GM12878 (cell line): Measurements from ENCODE around the gene UNC13D. TPM values are rescaled to one million over a fixed set of nuclear protein-coding genes. Genes with fewer than 3 reads are reported as not detected.

Experiments
- ATF7 ChIP-seq: fragments of 450-650 bp; IDR thresholded peaks from 2 replicates; pipeline ENCODE4 v1.6.1; 2016; ENCODE audit warnings: low read depth, mild to moderate bottlenecking
- CBX5 ChIP-seq: sonication (generic); IDR thresholded peaks from 2 replicates; pipeline ENCODE4 v1.6.1; 2016; ENCODE audit warnings: low read depth, moderate library complexity, mild to moderate bottlenecking, inconsistent platforms
- CREM ChIP-seq: IDR thresholded peaks from 2 replicates; pipeline ENCODE4 v1.6.1; 2014; ENCODE audit warnings: antibody characterized with exemption, low read depth
- ESRRA ChIP-seq: IDR thresholded peaks from 2 replicates; pipeline ENCODE4 v1.6.1; 2012; ENCODE audit warnings: mild to moderate bottlenecking, low read length, improper control_type of control experiment
- ETV6 ChIP-seq, 2 experiments: fragments of 450-650 bp in 1 of 2; IDR thresholded peaks in 1 of 2; conservative IDR thresholded peaks in 1 of 2; 2 replicates each; pipeline ENCODE4 v1.6.1; 2014; ENCODE audit warnings: antibody characterized with exemption in 1 of 2, borderline replicate concordance in 1 of 2, low read depth in 1 of 2, mild to moderate bottlenecking in 1 of 2, moderate library complexity in 1 of 2
- GATAD2B ChIP-seq: fragments of 450-650 bp; conservative IDR thresholded peaks from 2 replicates; pipeline ENCODE4 v1.6.1; 2017; ENCODE audit warnings: low read depth, mild to moderate bottlenecking, moderate library complexity
- HCFC1 ChIP-seq: fragments of 150-350 bp; IDR thresholded peaks from 2 replicates; pipeline ENCODE4 v1.6.1; 2014; ENCODE audit warnings: low read length
- PAX5 ChIP-seq: IDR thresholded peaks from 2 replicates; pipeline ENCODE4 v1.6.1; 2011; ENCODE audit warnings: low read depth, low read length, borderline replicate concordance
- RBBP5 ChIP-seq: fragments of 200-600 bp; sonication (generic); conservative IDR thresholded peaks from 2 replicates; pipeline ENCODE4 v1.6.1; 2016
- RUNX3 ChIP-seq: IDR thresholded peaks from 2 replicates; pipeline ENCODE4 v1.6.1; 2012; ENCODE audit warnings: low read length, inconsistent platforms
- SREBF1 ChIP-seq: IDR thresholded peaks from 2 replicates; pipeline ENCODE4 v1.6.1; 2012; ENCODE audit warnings: mild to moderate bottlenecking, low read length
- TBL1XR1 ChIP-seq: IDR thresholded peaks from 2 replicates; pipeline ENCODE4 v1.6.1; 2012; ENCODE audit warnings: low read depth, low read length, improper control_type of control experiment
- YY1 ChIP-seq: IDR thresholded peaks from 2 replicates; pipeline ENCODE4 v1.6.1; 2011; ENCODE audit warnings: low read depth, mild to moderate bottlenecking, low read length
- ZBED1 ChIP-seq: IDR thresholded peaks from 2 replicates; pipeline ENCODE4 v1.6.1; 2016; ENCODE audit warnings: borderline replicate concordance
- ZNF207 ChIP-seq: fragments of 450-650 bp; IDR thresholded peaks from 2 replicates; pipeline ENCODE4 v1.6.1; 2014; ENCODE audit warnings: antibody characterized with exemption, mild to moderate bottlenecking, borderline replicate concordance
- ZNF24 ChIP-seq: fragments of 450-650 bp; IDR thresholded peaks from 2 replicates; pipeline ENCODE4 v1.6.1; 2017; ENCODE audit warnings: antibody characterized with exemption, mild to moderate bottlenecking
- polyA plus RNA-seq, 11 experiments: library from polyadenylated mRNA; depleted of rRNA in 4 of 11; unstranded in 6 of 11; stranded (reverse) in 5 of 11; fragments of >200 nt; fragmentation: Nextera tagmentation in 4 of 11; fragmentation: Illumina TruSeq in 1 of 11; extraction: Ambion mirVana in 4 of 11; extraction: Trizol in 1 of 11; gene quantifications; 1 replicate in 1 of 11; 2 replicates in 10 of 11; pipeline versions ENCODE4 v1.2.1 to v1.2.3, GENCODE V29; 2011 to 2016; ENCODE audit warnings: inconsistent platforms in 2 of 11, missing spikeins in 2 of 11, low read depth in 1 of 11
- total RNA-seq, 4 experiments: library from RNA; depleted of rRNA in 3 of 4; stranded (reverse); fragments of >200 nt in 3 of 4; fragmentation: Illumina TruSeq in 1 of 4; extraction: Trizol in 1 of 4; gene quantifications; 2 replicates each; pipeline versions ENCODE4 v1.2.1 to v1.2.3, GENCODE V29; 2013 to 2021
- TF ChIP-seq, protein P1 (sequence below): fragments of 450-650 bp; IDR thresholded peaks from 2 replicates; pipeline ENCODE4 v1.6.1; 2017; ENCODE audit warnings: low read depth, mild to moderate bottlenecking, moderate library complexity
- TF ChIP-seq, protein P2 (sequence below): fragments of 450-650 bp; IDR thresholded peaks from 2 replicates; pipeline ENCODE4 v1.6.1; 2016; ENCODE audit warnings: mild to moderate bottlenecking
- TF ChIP-seq, protein P3 (sequence below): IDR thresholded peaks from 2 replicates; pipeline ENCODE4 v1.6.1; 2012; ENCODE audit warnings: low read depth, low read length, improper control_type of control experiment
- TF ChIP-seq, protein P4 (sequence below): fragments of 450-650 bp; formaldehyde crosslinking; IDR thresholded peaks from 2 replicates; pipeline ENCODE4 v1.4.0; 2022; ENCODE audit warnings: mild to moderate bottlenecking, moderate library complexity
- TF ChIP-seq, protein P5 (sequence below): fragments of 450-650 bp; IDR thresholded peaks from 2 replicates; pipeline ENCODE4 v1.6.1; 2017; ENCODE audit warnings: mild to moderate bottlenecking, low read depth, inconsistent platforms; ENCODE audit not compliant: poor library complexity, severe bottlenecking

Gene UNC13D
- total and polyA plus RNA-seq, 10 of the 15 experiments (the other 5 are each of a cell fraction or from before 2014, with no cell fraction given) = 0.32 to 63.9 (median 25.2) TPM

DNA sequence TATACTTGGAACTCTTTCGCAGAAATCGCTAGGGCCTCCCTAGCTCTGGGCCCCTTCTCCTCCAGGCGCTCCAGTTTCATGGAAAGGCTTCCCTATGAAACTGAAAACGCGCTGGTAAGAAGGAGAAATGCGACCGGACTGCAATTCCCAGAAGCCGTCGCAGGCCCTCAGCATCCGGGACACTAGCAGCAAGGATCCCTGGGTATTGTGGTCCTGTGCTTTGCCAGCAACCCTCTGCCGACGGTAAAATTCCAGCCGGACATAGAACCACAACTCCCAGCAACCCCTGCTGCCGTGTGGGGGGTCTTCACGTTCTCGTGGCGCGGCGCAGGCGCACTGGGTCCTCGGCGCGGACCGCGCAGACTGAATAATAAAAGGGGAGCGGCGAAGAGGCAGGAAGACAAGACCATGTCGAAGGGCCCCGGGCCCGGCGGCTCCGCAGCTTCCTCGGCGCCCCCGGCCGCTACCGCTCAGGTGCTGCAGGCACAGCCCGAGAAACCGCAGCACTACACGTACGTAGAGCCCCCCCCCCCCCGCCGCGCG lies 59.7 kb downstream of the UNC13D start, which contains the start of gene UNK (continued):
- TF ChIP-seq, protein P1, sequence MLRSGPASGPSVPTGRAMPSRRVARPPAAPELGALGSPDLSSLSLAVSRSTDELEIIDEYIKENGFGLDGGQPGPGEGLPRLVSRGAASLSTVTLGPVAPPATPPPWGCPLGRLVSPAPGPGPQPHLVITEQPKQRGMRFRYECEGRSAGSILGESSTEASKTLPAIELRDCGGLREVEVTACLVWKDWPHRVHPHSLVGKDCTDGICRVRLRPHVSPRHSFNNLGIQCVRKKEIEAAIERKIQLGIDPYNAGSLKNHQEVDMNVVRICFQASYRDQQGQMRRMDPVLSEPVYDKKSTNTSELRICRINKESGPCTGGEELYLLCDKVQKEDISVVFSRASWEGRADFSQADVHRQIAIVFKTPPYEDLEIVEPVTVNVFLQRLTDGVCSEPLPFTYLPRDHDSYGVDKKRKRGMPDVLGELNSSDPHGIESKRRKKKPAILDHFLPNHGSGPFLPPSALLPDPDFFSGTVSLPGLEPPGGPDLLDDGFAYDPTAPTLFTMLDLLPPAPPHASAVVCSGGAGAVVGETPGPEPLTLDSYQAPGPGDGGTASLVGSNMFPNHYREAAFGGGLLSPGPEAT = no peak; the same call in 1 of the 2 replicates
- peak; percentile 42; the same call in 1 of the 2 replicates for TF ChIP-seq ZNF207
- TF ChIP-seq, protein P2, sequence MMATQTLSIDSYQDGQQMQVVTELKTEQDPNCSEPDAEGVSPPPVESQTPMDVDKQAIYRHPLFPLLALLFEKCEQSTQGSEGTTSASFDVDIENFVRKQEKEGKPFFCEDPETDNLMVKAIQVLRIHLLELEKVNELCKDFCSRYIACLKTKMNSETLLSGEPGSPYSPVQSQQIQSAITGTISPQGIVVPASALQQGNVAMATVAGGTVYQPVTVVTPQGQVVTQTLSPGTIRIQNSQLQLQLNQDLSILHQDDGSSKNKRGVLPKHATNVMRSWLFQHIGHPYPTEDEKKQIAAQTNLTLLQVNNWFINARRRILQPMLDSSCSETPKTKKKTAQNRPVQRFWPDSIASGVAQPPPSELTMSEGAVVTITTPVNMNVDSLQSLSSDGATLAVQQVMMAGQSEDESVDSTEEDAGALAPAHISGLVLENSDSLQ = peak; percentile 81
- peak; percentile 92 for TF ChIP-seq SREBF1
- no peak for TF ChIP-seq ATF7
- no peak for TF ChIP-seq ZBED1
- TF ChIP-seq RUNX3 = peak; percentile 66; the same call in 1 of the 2 replicates
- no peak for TF ChIP-seq ZNF24
- TF ChIP-seq ESRRA = peak; percentile 53; the same call in 1 of the 2 replicates
- TF ChIP-seq TBL1XR1 = peak; percentile 3; the same call in 1 of the 2 replicates
- TF ChIP-seq, protein P3, sequence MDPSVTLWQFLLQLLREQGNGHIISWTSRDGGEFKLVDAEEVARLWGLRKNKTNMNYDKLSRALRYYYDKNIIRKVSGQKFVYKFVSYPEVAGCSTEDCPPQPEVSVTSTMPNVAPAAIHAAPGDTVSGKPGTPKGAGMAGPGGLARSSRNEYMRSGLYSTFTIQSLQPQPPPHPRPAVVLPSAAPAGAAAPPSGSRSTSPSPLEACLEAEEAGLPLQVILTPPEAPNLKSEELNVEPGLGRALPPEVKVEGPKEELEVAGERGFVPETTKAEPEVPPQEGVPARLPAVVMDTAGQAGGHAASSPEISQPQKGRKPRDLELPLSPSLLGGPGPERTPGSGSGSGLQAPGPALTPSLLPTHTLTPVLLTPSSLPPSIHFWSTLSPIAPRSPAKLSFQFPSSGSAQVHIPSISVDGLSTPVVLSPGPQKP = no peak
- TF ChIP-seq CBX5 = no peak
- TF ChIP-seq, protein P4, sequence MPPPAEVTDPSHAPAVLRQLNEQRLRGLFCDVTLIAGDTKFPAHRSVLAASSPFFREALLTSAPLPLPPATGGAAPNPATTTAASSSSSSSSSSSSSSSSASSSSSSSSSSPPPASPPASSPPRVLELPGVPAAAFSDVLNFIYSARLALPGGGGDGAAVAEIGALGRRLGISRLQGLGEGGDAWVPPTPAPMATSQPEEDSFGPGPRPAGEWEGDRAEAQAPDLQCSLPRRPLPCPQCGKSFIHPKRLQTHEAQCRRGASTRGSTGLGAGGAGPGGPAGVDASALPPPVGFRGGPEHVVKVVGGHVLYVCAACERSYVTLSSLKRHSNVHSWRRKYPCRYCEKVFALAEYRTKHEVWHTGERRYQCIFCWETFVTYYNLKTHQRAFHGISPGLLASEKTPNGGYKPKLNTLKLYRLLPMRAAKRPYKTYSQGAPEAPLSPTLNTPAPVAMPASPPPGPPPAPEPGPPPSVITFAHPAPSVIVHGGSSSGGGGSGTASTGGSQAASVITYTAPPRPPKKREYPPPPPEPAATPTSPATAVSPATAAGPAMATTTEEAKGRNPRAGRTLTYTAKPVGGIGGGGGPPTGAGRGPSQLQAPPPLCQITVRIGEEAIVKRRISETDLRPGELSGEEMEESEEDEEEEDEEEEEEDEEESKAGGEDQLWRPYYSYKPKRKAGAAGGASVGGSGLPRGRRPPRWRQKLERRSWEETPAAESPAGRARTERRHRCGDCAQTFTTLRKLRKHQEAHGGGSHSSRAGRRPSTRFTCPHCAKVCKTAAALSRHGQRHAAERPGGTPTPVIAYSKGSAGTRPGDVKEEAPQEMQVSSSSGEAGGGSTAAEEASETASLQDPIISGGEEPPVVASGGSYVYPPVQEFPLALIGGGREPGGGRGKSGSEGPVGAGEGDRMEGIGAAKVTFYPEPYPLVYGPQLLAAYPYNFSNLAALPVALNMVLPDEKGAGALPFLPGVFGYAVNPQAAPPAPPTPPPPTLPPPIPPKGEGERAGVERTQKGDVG (CRISPR knock-in tag) = no peak
- TF ChIP-seq HCFC1 = peak; percentile 100
- 0 out of 2 replicates have a peak, but pooled peaks have one; percentile 10 for TF ChIP-seq GATAD2B
- TF ChIP-seq ETV6 (conservative IDR thresholded peaks at IDR 0.05 in 1 of 2, IDR thresholded peaks at IDR 0.05 in 1 of 2; ENCODE audit: borderline replicate concordance in 1 of 2, low read depth in 1 of 2) = no peak
- TF ChIP-seq, protein P5, sequence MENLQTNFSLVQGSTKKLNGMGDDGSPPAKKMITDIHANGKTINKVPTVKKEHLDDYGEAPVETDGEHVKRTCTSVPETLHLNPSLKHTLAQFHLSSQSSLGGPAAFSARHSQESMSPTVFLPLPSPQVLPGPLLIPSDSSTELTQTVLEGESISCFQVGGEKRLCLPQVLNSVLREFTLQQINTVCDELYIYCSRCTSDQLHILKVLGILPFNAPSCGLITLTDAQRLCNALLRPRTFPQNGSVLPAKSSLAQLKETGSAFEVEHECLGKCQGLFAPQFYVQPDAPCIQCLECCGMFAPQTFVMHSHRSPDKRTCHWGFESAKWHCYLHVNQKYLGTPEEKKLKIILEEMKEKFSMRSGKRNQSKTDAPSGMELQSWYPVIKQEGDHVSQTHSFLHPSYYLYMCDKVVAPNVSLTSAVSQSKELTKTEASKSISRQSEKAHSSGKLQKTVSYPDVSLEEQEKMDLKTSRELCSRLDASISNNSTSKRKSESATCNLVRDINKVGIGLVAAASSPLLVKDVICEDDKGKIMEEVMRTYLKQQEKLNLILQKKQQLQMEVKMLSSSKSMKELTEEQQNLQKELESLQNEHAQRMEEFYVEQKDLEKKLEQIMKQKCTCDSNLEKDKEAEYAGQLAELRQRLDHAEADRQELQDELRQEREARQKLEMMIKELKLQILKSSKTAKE = no peak
- TF ChIP-seq CREM = peak; percentile 96
- no peak for TF ChIP-seq PAX5
- TF ChIP-seq YY1 = peak; percentile 86; the same call in 1 of the 2 replicates
- TF ChIP-seq RBBP5 = no peak
